Glomerular visceral epithelial cell (primary cell): ENCODE measurements around the gene PDZD8.
"Not testable (repeated sequence)": the region's sequence is repeated elsewhere in the genome, so short reads cannot be mapped to it uniquely, and the experiment has no call there.

Experiments
- DNase-seq: peaks from one replicate; pipeline ENCODE4 v3.0.0-alpha.2; 2016; ENCODE audit errors: extremely low spot score

PDZD8 gene

DNA sequence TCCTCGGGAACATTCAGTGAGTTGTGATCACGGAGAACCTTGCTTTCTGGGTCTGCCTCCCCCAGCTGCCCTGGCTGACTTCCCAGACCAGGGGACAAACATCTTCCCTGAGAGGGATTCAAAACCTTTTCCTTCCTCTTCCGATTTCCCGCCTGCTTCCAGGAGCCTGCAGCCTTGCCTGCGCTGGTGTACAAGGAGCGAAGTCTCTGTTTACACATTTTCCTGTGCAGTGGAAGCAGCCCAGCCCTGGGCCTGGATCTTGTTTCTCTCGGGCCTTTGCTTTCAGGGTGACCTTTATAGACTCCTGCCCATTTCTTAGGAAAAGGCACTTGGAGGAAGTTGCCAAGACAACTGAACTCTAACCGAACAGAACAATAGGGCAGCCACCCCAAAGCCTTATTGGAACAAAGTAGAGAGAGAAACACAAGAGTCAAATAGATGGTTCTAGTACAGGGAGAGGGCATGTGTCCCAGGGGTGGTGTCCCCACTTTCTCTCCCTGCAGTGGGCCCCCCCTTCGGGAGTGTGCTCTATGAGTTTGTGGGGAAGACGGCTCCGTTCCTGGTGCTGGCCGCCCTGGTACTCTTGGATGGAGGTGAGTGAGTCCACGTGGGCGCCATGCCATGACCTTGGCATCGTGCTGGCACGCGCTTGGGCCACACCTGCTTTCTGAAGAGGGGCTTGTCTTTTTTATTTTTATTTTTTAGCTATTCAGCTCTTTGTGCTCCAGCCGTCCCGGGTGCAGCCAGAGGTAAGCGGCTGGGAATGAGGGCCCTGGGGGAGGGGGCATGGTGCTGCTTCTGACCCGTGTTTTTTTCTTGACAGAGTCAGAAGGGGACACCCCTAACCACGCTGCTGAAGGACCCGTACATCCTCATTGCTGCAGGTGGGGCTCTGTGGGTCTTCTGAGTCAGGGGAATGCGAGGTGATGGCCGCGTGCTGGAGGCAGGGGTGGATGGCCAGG, 120.2 kb downstream of the PDZD8 start:
- no peak for DNase-seq

DNA sequence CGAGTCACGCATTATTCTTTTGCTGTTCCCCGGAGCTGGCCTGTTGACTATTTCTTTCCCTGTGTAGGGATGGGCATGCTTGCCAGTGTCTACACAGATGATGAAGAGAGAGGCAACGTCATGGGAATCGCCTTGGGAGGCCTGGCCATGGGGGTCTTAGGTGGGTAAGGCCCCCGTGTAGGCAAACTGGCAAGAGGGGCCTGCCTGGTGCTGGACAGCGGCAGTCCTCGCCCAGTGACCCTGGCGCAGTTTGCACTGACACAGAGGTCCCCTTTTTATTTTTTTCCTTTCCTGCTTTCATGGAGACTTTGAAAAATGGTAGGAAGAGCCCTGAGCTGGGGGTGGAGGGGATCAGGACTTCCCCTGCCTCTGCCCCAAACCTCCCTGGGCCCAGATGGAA, 120.9 kb downstream of the PDZD8 start:
- no peak for DNase-seq

GRCh38 chr10:117253908-117254307, 121.3 kb downstream of the PDZD8 start:
- no peak for DNase-seq

DNA sequence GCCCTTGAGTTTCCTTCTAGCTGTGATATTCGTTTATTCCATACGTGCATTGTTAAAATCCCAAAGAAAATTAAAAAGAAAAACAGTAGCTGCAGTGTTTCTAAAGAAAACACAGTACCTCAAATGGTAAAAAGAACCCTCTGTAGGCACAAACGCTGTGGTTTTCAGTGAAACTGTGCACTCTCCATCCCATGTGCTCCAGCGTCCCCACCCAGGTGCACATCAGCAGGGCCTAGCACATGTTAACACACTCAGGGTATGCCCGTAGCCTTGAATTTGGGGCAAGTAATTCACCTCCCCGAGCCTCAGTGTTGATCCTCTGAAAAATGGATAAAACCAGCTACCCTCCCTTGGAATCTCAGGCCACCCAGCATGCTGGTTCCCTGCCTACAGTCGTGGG, 124.8 kb downstream of the PDZD8 start:
- DNase-seq = no peak

- peak; percentile 16 for DNase-seq
Measured at GRCh38 chr10:117249493-117250093, 125.6 kb downstream of the PDZD8 start.

- DNase-seq = peak; percentile 21
Measured at GRCh38 chr10:117248750-117249465, 126.3 kb downstream of the PDZD8 start.

- DNase-seq = no peak
Measured at GRCh38 chr10:117246997-117247671, 128.1 kb downstream of the PDZD8 start.

DNA sequence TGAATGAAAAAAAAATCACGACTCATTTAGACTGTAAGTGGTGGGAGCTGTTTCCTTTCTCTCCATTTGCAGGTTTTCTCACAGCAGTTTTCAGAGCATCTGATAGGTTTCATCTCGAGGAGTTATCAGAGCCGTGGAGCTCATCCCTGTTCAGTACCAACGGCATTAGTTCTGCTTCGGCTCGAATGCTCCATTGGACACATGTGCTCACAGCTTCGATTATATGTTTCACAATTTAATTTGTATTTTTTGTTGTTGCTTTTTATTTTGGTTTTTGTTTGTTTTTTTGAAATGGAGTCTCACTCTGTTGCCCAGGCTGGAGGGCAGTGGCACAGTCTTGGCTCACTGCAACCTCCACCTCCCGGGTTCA, 132.8 kb downstream of the PDZD8 start:
- no peak for DNase-seq

- DNase-seq = no peak
Measured at GRCh38 chr10:117241541-117242462, 133.4 kb downstream of the PDZD8 start.

DNA sequence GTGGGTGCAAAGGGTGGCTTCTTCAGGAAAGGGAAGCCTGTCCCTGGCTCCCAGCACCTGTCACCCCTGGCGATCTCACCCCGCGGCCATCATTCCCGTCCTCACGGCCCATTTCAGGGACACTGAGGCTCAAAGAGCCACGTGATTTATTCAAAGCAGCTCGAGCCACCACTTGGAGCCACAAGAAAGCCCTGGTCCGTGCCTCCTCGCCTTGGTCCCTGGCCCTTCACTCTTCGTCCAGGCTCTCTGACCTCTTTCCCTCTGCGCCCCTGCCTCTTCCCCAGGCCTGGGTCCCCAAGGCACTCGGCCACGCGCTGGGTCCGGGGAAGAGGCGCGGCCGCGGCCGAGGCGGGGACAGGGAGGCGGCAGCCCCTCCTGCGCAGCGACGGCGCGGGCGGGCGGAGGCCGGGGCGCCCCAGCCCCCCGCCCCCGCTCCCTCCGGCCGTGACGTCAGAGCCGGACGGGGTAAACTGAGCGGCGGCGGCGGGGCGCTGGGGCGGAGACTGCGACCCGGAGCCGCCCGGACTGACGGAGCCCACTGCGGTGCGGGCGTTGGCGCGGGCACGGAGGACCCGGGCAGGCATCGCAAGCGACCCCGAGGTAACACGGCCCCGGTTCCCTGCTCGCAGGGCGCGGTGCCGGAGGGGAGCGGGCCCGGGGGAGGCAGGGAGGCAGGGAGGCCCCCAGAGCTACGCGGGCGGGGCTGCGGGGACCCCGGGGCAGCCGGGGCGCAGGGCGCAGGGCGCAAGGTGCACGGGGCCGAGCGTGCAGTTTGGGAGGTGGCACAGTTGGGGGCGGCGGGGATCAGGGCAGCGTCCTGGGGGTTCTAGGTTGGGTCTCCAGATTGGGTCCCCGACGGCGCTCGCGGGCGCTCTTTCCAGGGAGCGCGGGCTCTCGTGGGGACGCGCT, 134.4 kb downstream of the PDZD8 start, which contains the start of gene SLC18A2:
Gene SLC18A2 (plus strand): TSS at position 494 of the 909 bp plus-strand sequence. CDS start 580 bp downstream, outside the sequence.
- no peak for DNase-seq

DNA sequence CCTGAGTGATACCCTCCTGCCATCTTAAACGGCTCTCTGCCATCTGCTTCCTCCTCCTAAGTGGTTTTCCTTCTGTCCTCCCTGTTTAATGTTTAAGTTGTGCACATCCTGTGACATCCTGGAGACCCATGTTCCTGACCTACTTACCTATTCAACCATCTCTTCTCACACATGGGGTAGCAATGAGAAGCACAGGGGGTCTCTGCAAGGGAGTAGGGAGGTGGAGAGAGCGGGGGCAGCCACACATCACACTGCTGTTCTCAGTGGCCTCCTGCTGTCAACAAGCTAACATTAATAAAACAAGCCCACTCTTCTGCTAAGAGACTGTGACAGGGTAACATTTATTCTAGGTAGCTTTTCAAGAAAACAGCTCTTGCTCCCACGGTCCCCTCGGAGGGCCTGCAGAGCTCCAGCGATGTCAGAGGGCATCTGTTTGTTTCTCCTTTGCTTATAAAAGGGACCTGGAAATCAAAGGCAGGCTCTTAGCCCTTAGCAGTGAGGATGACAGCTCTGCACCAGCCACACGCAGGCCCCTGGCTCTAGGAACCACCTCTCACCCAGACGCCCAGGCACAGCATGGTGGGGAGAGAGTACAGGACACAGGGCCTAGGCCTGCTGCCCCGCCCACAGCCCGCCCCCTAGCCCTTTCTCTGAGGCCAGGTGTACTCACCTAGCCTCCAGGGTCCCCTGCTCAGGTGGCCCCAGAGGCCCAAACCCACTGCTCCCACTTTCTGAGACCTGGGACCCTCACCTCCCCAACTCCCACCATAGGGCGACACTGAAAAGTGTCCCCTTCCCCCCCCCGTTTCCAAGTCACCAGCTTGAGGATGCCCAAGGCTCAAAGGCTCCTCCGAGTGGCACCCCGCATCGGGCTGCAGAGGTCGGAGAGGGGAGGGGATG, 135.3 kb downstream of the PDZD8 start:
- DNase-seq = no peak

DNA sequence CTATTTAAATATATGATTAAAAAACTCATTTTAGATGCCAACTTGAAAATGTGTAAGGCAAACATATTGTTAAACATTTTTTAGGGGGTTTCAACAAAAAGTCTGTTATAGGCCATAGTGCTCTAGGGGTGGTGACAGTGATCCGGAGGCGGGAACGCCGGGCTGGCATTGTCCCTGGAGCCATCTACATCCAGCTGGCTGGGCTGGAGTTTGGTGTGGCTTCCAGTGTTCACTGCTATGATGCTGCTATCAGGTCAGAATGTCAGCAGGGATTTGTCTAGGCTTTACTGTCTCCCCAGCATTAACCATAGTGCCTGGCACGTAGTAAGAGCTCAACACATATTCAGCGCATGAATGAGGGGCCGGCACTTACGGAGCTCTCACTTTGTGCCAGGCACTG, 136.2 kb downstream of the PDZD8 start:
- no peak for DNase-seq

GRCh38 chr10:117237401-117237991, 137.7 kb downstream of the PDZD8 start:
- no peak for DNase-seq

DNA sequence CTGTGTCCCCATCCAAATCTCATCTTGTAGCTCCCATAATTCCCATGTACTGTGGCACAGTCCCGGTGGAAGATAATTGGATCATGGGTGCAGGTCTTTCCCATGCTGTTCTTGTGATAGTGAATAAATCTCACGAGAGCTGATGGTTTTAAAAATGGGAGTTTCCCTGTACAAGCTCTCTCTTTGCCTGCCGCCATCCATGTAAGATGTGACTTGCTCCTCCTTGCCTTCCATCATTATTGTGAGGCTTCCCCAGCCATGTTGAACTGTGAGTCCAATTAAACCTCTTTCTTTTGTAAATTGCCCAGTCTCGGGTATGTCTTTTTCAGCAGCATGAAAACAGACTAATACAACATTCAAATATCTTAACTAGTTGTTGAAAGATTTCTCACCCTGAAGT, 145.1 kb downstream of the PDZD8 start:
- not testable (repeated sequence) for DNase-seq

- no peak for DNase-seq
Measured at GRCh38 chr10:117228210-117228609, 147.0 kb downstream of the PDZD8 start.
